Stomach (tissue), 9 donors: Measurements from ENCODE around the gene NRF1. TPM values are rescaled to one million over a fixed set of nuclear protein-coding genes. Genes with fewer than 3 reads are reported as not detected.
"Not testable (repeated sequence)": the region's sequence is repeated elsewhere in the genome, so short reads cannot be mapped to it uniquely, and the experiment has no call there.

Source experiments
- DNase-seq, 2 donors: peaks; one replicate each; pipeline versions ENCODE4 v3.0.0 to v3.0.0-alpha.2; 2013 to 2019
- H3K27ac ChIP-seq, 5 donors: fragments of 200-600 bp in 4 of 5; sonication (generic) in 4 of 5; one replicate each; pipeline ENCODE4 v1.5.1; 2013 to 2019; ENCODE audit warnings: mild to moderate bottlenecking in 1 of 5, moderate library complexity in 1 of 5
- H3K27me3 ChIP-seq, 3 donors: fragments of 200-600 bp; sonication (generic); one replicate each; pipeline ENCODE4 v1.5.1; 2017 to 2019; ENCODE audit warnings: mixed run types in 1 of 3
- H3K36me3 ChIP-seq, 4 donors: fragments of 200-600 bp; sonication (generic); 1 replicate in 3 of 4; 2 replicates in 1 of 4; pipeline ENCODE4 v1.5.1; 2016 to 2019
- H3K4me1 ChIP-seq, 4 donors: fragments of 200-600 bp; sonication (generic); one replicate each; pipeline ENCODE4 v1.5.1; 2016 to 2019
- H3K4me3 ChIP-seq, 4 donors: fragments of 200-600 bp; sonication (generic) in 3 of 4; one replicate each; pipeline ENCODE4 v1.5.1; 2016 to 2019; ENCODE audit warnings: mild to moderate bottlenecking in 1 of 4
- H3K9me3 ChIP-seq, 4 donors: fragments of 200-600 bp; sonication (generic); one replicate each; pipeline ENCODE4 v1.5.1; 2016 to 2019
- CTCF ChIP-seq, 7 experiments: fragments of 450-650 bp in 4 of 7; fragments of 200-600 bp in 3 of 7; sonication (generic) in 3 of 7; IDR thresholded peaks; one replicate each; pipeline ENCODE4 v1.5.1; 2016 to 2019; ENCODE audit warnings: antibody characterized with exemption in 7 of 7, control low read depth in 2 of 7, mild to moderate bottlenecking in 1 of 7
- EP300 ChIP-seq: sonication (generic); formaldehyde crosslinking; IDR thresholded peaks from one replicate; pipeline ENCODE4 v1.6.1; 2017; ENCODE audit warnings: antibody characterized with exemption
- POLR2A ChIP-seq, 4 donors: fragments of 450-650 bp; IDR thresholded peaks; one replicate each; pipeline ENCODE4 v1.6.1; 2016; ENCODE audit warnings: antibody characterized with exemption in 4 of 4, control low read depth in 2 of 4, mild to moderate bottlenecking in 1 of 4, moderate library complexity in 1 of 4
- POLR2AphosphoS5 ChIP-seq, 3 donors: sonication (generic); formaldehyde crosslinking; IDR thresholded peaks; one replicate each; pipeline ENCODE4 v1.6.1; 2016; ENCODE audit warnings: antibody characterized with exemption in 3 of 3
- WGBS, 5 donors: extraction: QIAGEN DNeasy Blood & Tissue Kit in 3 of 5; methylation state at CpG; one replicate each; pipeline versions ENCODE4 v1.1.5 to v1.1.7; 2013 to 2018; 5-methylcytosine and 5-hydroxymethylcytosine counted together
- intact Hi-C: fragments of 100-400 bp; cut with DNase I; formaldehyde crosslinking; loops from one replicate; pipeline ENCODE4 v1.15.1; 2023; ENCODE audit warnings: low total_unique reads
- polyA plus RNA-seq, 3 donors: library from polyadenylated mRNA; stranded (reverse); fragments of 200-250 nt; gene quantifications; one replicate each; pipeline ENCODE4 v1.2.3, GENCODE V29; 2013
- total RNA-seq, 5 donors: library from RNA; depleted of rRNA; stranded (reverse); fragments of >200 nt; gene quantifications; one replicate each; pipeline versions ENCODE4 v1.1.0 to v1.2.3, GENCODE V29; 2014 to 2016
- donor health status: healthy with polysubstance abuse.
- donor health status: Bipolar disorder and iron deficiency.
- donor health status: healthy.

The NRF1 gene
- total and polyA plus RNA-seq, 8 donors: 3.2 to 58.3 (median 10.1) TPM

- TF ChIP-seq POLR2AphosphoS5 (IDR thresholded peaks at IDR 0.05): no peak
- no peak for TF ChIP-seq POLR2A (IDR thresholded peaks at IDR 0.05)
- TF ChIP-seq CTCF (IDR thresholded peaks at IDR 0.05): no peak
- TF ChIP-seq EP300: no peak
- no peaks in the 10 kb centered on the region for H3K4me1 ChIP-seq
- no peaks in the 10 kb centered on the region for H3K36me3 ChIP-seq
- no peak overlapping the region for H3K27ac ChIP-seq
- intact Hi-C loops: no loop called here
- H3K27me3 ChIP-seq: peaks cover 0 to 19% (median 0%) of the 10 kb centered on the region in 3 donors
- peak in 1 of 2 donors; percentile 5 for DNase-seq
- 70 to 83% (median 76%) methylated on average over 9 of the region's 9 CpGs for WGBS, 5 donors
- H3K9me3 ChIP-seq: no peaks in the 10 kb centered on the region
- H3K4me3 ChIP-seq: no peak overlapping the region
These were observed 182.2 kb downstream of the NRF1 start for GRCh38 chr7:129793506-129794310.

DNA sequence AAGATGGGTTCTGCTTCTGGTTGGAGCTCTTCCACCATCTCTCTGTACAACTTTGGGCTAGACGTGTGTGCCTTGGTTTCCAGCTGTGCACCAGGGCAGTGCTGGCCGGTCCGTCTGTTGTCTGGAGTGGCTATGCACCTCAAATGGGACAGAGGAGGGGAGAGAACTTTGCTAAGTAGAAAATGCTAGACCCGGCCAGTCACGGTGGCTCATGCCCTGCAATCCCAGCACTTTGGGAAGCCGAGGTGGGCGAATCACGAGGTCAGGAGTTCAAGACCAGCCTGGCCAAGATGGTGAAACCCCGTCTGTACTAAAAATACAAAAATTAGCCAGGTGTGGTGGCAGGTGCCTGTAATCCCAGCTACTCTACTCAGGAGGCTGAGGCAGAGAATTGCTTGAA lies 182.9 kb downstream of the NRF1 start:
- H3K27me3 ChIP-seq: peaks cover 0 to 19% (median 0%) of the 10 kb centered on the region in 3 donors
- DNase-seq, H3K36me3 ChIP-seq, H3K4me3 ChIP-seq, H3K4me1 ChIP-seq, intact Hi-C loops, H3K9me3 ChIP-seq, H3K27ac ChIP-seq: not testable (repeated sequence)
- WGBS, 5 donors: 89 to 96% (median 91%) methylated on average over 9 of the region's 9 CpGs

DNA sequence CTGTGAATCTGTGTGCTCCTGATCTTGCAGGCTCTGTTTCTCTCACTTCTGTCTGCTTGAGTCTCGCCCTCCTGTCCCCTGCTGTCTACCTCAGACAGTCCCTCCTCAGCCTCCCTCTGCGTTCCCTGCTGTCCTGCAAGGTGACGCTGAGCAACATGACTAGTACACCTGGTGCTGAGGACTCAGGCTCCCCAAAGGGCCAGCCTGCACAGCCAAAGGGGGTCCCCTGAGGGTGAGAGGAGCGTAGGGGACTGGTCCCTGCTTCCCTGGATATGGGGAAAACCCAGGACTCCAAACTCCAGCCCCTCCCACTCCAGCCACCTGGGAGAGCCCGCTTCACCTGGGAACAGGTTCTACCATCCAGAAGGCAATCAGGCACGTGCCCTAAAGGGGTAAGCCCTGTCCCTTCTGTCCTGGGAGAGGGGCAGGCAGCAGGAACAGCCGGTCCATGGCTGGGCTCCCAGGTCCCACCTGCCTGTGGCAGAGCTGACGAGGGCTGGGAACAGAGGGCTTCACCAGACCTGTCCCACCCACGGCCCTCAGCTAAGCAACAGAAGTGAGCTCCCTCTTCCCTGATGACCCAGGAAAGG lies 184.8 kb downstream of the NRF1 start:
- no peaks in the 10 kb centered on the region for H3K4me1 ChIP-seq
- H3K36me3 ChIP-seq: no peaks in the 10 kb centered on the region
- WGBS, 5 donors: 77 to 85% (median 84%) methylated on average over 8 to 9 of the region's 9 CpGs
- TF ChIP-seq CTCF (IDR thresholded peaks at IDR 0.05) (no peak), POLR2AphosphoS5 (IDR thresholded peaks at IDR 0.05) (no peak), POLR2A (IDR thresholded peaks at IDR 0.05) (no peak), EP300 (no peak)
- no peak overlapping the region for H3K27ac ChIP-seq
- intact Hi-C loops: no loop called here
- peaks cover 0 to 24% (median 0%) of the 10 kb centered on the region in 3 donors for H3K27me3 ChIP-seq
- DNase-seq: no peak
- no peak overlapping the region for H3K4me3 ChIP-seq
- no peaks in the 10 kb centered on the region for H3K9me3 ChIP-seq

DNA sequence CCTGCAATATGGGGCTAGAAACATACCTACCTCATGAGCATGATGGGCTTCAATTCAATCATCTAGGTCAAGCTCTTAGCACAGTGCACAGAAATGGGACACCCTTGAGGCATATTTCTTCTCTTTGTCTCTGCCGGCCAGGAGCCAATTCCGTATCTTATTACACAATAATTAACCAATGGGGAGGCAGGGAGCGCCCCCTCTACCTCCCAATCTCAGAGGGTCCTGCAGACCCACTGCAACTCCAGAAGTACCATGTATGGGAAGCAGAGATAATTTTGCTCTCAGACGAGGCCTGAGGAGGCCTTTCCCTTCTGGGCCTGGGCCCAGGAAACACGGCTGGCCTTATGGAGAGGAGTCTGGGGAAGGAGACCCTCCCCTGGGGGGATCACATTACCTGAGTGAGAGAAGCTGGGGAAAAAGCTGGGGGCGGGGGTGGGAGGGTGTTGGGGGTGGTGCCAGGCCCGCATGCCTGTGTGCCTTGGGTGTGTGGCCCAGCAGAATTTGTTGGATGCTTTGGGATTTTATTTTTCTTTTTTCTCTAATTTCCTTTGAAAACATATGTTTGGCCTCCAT lies 185.8 kb downstream of the NRF1 start:
- intact Hi-C loops: no loop called here
- Histone ChIP-seq H3K27me3 (peaks cover 0 to 26% (median 0%) of the 10 kb centered on the region in 3 donors), H3K9me3 (no peaks in the 10 kb centered on the region), H3K27ac (no peak overlapping the region), H3K4me1 (no peaks in the 10 kb centered on the region), H3K4me3 (no peak overlapping the region), H3K36me3 (no peaks in the 10 kb centered on the region)
- TF ChIP-seq POLR2AphosphoS5 (IDR thresholded peaks at IDR 0.05) (no peak), EP300 (no peak), CTCF (IDR thresholded peaks at IDR 0.05) (no peak), POLR2A (IDR thresholded peaks at IDR 0.05) (no peak)
- DNase-seq: peak in 1 of 2 donors; percentile 37
- WGBS, 5 donors: 69 to 81% (median 75%) methylated on average over 7 of the region's 7 CpGs
